Kidney (tissue), 14 donors: ENCODE measurements around the gene ASIC5. TPM values are rescaled to one million over a fixed set of nuclear protein-coding genes. Genes with fewer than 3 reads are reported as not detected.

Experiments used
- DNase-seq, 5 donors: peaks; one replicate each; pipeline ENCODE4 v3.0.0-alpha.2; 2013 to 2020
- FAIRE-seq: peaks from 2 replicates; lab custom pipeline; 2012; peaks lifted over from hg19 to GRCh38; lab: Jason Lieb, UNC
- H3K27ac ChIP-seq, 2 donors: one replicate each; pipeline ENCODE4 v1.7.0; 2013; ENCODE audit warnings: low read depth in 2 of 2, low read length in 2 of 2, inconsistent platforms in 1 of 2
- H3K27me3 ChIP-seq: one replicate; pipeline ENCODE4 v1.7.1; 2013; ENCODE audit warnings: low read length, inconsistent platforms; ENCODE audit not compliant: control insufficient read depth, insufficient read depth
- H3K36me3 ChIP-seq, 3 donors: one replicate each; pipeline versions ENCODE4 v1.7.0 to v1.7.1; 2013; ENCODE audit warnings: low read length in 3 of 3, control low read depth in 1 of 3, inconsistent platforms in 1 of 3; ENCODE audit not compliant: insufficient read depth in 3 of 3, control insufficient read depth in 2 of 3
- H3K4me1 ChIP-seq, 3 donors: one replicate each; pipeline versions ENCODE4 v1.7.0 to v1.7.1; 2013; ENCODE audit warnings: low read length in 3 of 3, inconsistent platforms in 1 of 3, low read depth in 1 of 3; ENCODE audit not compliant: control insufficient read depth in 2 of 3, insufficient read depth in 2 of 3
- H3K4me3 ChIP-seq, 3 donors: one replicate each; pipeline versions ENCODE4 v1.7.0 to v1.8.1; 2013; ENCODE audit warnings: low read length in 3 of 3, control low read depth in 1 of 3, inconsistent platforms in 1 of 3
- H3K9ac ChIP-seq, 3 donors: one replicate each; pipeline versions ENCODE4 v1.7.0 to v1.7.1; 2013; ENCODE audit warnings: low read length in 3 of 3, control low read depth in 1 of 3, inconsistent platforms in 1 of 3
- H3K9me3 ChIP-seq, 3 donors: one replicate each; pipeline versions ENCODE4 v1.7.0 to v1.7.1; 2013; ENCODE audit warnings: low read length in 3 of 3, control low read depth in 1 of 3, inconsistent platforms in 1 of 3; ENCODE audit not compliant: control insufficient read depth in 2 of 3, insufficient read depth in 1 of 3
- CTCF ChIP-seq: IDR thresholded peaks from 3 replicates; pipeline ENCODE4 v1.5.1; 2012; ENCODE audit warnings: mild to moderate bottlenecking, moderate library complexity, borderline replicate concordance; ENCODE audit not compliant: insufficient read depth; ENCODE audit errors: extremely low read depth
- intact Hi-C: fragments of 100-400 bp; cut with DNase I; formaldehyde crosslinking; loops from one replicate; pipeline ENCODE4 v1.11.1; 2022
- polyA plus RNA-seq: library from polyadenylated mRNA; stranded (reverse); fragments of 350-450 nt; fragmentation: Illumina TruSeq; extraction: RNeasy Lipid Tissue Mini Kit (QIAGEN cat#74804); gene quantifications from one replicate; pipeline ENCODE4 v1.2.3, GENCODE V29; 2014; ENCODE audit warnings: low read depth, low replicate concordance; ENCODE audit not compliant: insufficient read depth
- total RNA-seq: library from RNA; stranded (reverse); fragmentation: NEBNext Ultra II Directional; extraction: Animal tissue kit (Norgen Biotek cat#: 25700); gene quantifications from one replicate; pipeline ENCODE4 v1.2.1, GENCODE V29; 2021
- donor health status: control.
- donor health status: control.
- donor health status: control.
- donor health status: control.
- donor health status: control.
- donor health status: DM: yes; HTN: yes; CAD: no.
- donor health status: Normal renal cell carcinoma (clear cell type).

ASIC5 gene
- total and polyA plus RNA-seq, 2 donors from 2014 or later = not detected

- intact Hi-C loops = no loop called here
- TF ChIP-seq CTCF = no peak
- H3K4me3 ChIP-seq = no peak overlapping the region
- DNase-seq = no peak
- H3K27ac ChIP-seq = no peak overlapping the region
- FAIRE-seq = no peak
- H3K9me3 ChIP-seq = no peaks in the 10 kb centered on the region
- H3K27me3 ChIP-seq = no peaks in the 10 kb centered on the region
- H3K36me3 ChIP-seq = no peaks in the 10 kb centered on the region
- H3K9ac ChIP-seq = no peak overlapping the region
- no peaks in the 10 kb centered on the region for H3K4me1 ChIP-seq
These were observed 11.9 kb upstream of the ASIC5 start for GRCh38 chr4:155877971-155878370.

GRCh38 chr4:155875878-155876277 lies 9.8 kb upstream of the ASIC5 start:
- Histone ChIP-seq H3K9me3 (no peaks in the 10 kb centered on the region), H3K9ac (no peak overlapping the region), H3K4me1 (no peaks in the 10 kb centered on the region), H3K27ac (no peak overlapping the region), H3K4me3 (no peak overlapping the region), H3K27me3 (no peaks in the 10 kb centered on the region), H3K36me3 (no peaks in the 10 kb centered on the region)
- no peak for DNase-seq
- intact Hi-C loops = no loop called here
- FAIRE-seq = no peak
- no peak for TF ChIP-seq CTCF

GRCh38 chr4:155855897-155856296 lies 10.2 kb downstream of the ASIC5 start:
- H3K9me3 ChIP-seq = no peaks in the 10 kb centered on the region
- no peaks in the 10 kb centered on the region for H3K4me1 ChIP-seq
- H3K36me3 ChIP-seq = no peaks in the 10 kb centered on the region
- H3K4me3 ChIP-seq = no peak overlapping the region
- no peak overlapping the region for H3K9ac ChIP-seq
- TF ChIP-seq CTCF = no peak
- FAIRE-seq (no peak), DNase-seq (no peak)
- intact Hi-C loops = no loop called here
- no peaks in the 10 kb centered on the region for H3K27me3 ChIP-seq
- no peak overlapping the region for H3K27ac ChIP-seq

- TF ChIP-seq CTCF = no peak
- no peak overlapping the region for H3K9ac ChIP-seq
- H3K27ac ChIP-seq = no peak overlapping the region
- no peaks in the 10 kb centered on the region for H3K9me3 ChIP-seq
- H3K4me1 ChIP-seq = no peaks in the 10 kb centered on the region
- DNase-seq (no peak), FAIRE-seq (no peak)
- no peaks in the 10 kb centered on the region for H3K36me3 ChIP-seq
- intact Hi-C loops = no loop called here
- no peak overlapping the region for H3K4me3 ChIP-seq
- H3K27me3 ChIP-seq = no peaks in the 10 kb centered on the region
These were observed 11.4 kb downstream of the ASIC5 start for GRCh38 chr4:155854582-155855226.
